ENCODE data around the gene FSTL4. TPM values are rescaled to one million over a fixed set of nuclear protein-coding genes. Genes with fewer than 3 reads are reported as not detected.
A peak's percentile ranks its signal among the peaks of the same experiment; 100 is the strongest.

Gene FSTL4
- total and polyA plus RNA-seq, 2 donors from 2014 or later: 0.09 to 4.0 TPM

DNA sequence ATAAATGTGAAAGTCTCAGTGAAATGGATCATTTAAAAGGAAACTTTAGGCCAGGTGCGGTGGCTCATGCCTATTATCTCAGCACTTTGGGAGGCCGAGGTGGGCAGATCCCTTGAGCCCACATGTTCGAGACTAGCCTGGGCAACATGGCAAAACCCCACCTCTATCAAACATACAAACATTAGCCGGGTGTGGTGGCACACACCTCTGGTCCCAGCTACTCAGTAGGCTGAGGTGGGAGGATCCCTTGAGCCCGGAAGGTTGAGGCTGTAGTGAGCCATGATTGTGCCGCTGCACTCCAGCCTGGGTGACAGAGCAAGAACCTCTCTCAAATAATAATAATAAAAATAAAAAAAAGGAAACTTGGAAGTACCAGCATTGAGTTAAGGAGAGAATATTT, 384.4 kb downstream of the FSTL4 start:
- Histone ChIP-seq H3K4me3 (ENCODE audit: low read length in 3 of 3) (no peak overlapping the region), H3K9ac (ENCODE audit: low read length in 3 of 3) (no peak overlapping the region), H3K4me1 (ENCODE audit: control insufficient read depth in 2 of 3, insufficient read depth in 2 of 3, low read depth in 1 of 3, low read length in 3 of 3) (peaks cover 0 to 6% (median 3%) of the 10 kb centered on the region in 3 donors), H3K27ac (ENCODE audit: low read depth in 2 of 2, low read length in 2 of 2) (no peak overlapping the region), H3K9me3 (ENCODE audit: control insufficient read depth in 2 of 3, insufficient read depth in 1 of 3, low read length in 3 of 3) (no peaks in the 10 kb centered on the region), H3K36me3 (ENCODE audit: control insufficient read depth in 2 of 3, insufficient read depth in 3 of 3, low read length in 3 of 3) (no peaks in the 10 kb centered on the region), H3K27me3 (ENCODE audit: control insufficient read depth, insufficient read depth, low read length) (no peaks in the 10 kb centered on the region)
- FAIRE-seq (no peak), DNase-seq (no peak)
- intact Hi-C loops (cut with DNase I): no loop called here
- TF ChIP-seq, protein P1, sequence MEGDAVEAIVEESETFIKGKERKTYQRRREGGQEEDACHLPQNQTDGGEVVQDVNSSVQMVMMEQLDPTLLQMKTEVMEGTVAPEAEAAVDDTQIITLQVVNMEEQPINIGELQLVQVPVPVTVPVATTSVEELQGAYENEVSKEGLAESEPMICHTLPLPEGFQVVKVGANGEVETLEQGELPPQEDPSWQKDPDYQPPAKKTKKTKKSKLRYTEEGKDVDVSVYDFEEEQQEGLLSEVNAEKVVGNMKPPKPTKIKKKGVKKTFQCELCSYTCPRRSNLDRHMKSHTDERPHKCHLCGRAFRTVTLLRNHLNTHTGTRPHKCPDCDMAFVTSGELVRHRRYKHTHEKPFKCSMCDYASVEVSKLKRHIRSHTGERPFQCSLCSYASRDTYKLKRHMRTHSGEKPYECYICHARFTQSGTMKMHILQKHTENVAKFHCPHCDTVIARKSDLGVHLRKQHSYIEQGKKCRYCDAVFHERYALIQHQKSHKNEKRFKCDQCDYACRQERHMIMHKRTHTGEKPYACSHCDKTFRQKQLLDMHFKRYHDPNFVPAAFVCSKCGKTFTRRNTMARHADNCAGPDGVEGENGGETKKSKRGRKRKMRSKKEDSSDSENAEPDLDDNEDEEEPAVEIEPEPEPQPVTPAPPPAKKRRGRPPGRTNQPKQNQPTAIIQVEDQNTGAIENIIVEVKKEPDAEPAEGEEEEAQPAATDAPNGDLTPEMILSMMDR (IDR thresholded peaks at IDR 0.05; ENCODE audit: borderline replicate concordance, extremely low read depth, insufficient read depth): no peak

- no peaks in the 10 kb centered on the region for H3K36me3 ChIP-seq (ENCODE audit: control insufficient read depth in 2 of 3, insufficient read depth in 3 of 3, low read length in 3 of 3)
- DNase-seq (no peak), FAIRE-seq (no peak)
- intact Hi-C loops (cut with DNase I): no loop called here
- TF ChIP-seq, protein P1 (IDR thresholded peaks at IDR 0.05; ENCODE audit: borderline replicate concordance, extremely low read depth, insufficient read depth): no peak
- no peak overlapping the region for H3K27ac ChIP-seq (ENCODE audit: low read depth in 2 of 2, low read length in 2 of 2)
- peaks cover 0 to 6% (median 3%) of the 10 kb centered on the region in 3 donors for H3K4me1 ChIP-seq (ENCODE audit: control insufficient read depth in 2 of 3, insufficient read depth in 2 of 3, low read depth in 1 of 3, low read length in 3 of 3)
- H3K9me3 ChIP-seq (ENCODE audit: control insufficient read depth in 2 of 3, insufficient read depth in 1 of 3, low read length in 3 of 3): no peaks in the 10 kb centered on the region
- no peak overlapping the region for H3K9ac ChIP-seq (ENCODE audit: low read length in 3 of 3)
- no peaks in the 10 kb centered on the region for H3K27me3 ChIP-seq (ENCODE audit: control insufficient read depth, insufficient read depth, low read length)
- H3K4me3 ChIP-seq (ENCODE audit: low read length in 3 of 3): no peak overlapping the region
Measured at GRCh38 chr5:133227082-133227481, 385.3 kb downstream of the FSTL4 start.

DNA sequence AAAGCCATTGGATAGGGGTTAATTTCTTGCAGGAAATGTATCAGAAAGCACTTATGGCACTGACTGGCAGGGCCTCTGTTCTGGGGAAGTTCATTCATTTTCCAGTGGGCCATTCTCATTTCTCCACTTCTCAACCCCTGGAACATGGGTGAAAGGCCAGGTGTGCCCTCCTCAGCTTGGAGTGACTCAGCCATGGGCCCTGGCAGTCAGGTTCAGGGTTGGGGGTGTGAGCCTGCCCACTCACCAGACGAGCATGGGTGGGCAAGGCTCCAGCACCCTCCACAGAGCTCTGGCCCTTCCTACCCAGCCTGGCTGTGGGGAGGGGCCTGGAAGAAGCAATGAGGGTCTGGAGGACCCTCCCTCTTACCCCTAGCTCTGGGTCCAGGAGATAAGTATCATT, 386.2 kb downstream of the FSTL4 start:
- no peaks in the 10 kb centered on the region for H3K9me3 ChIP-seq (ENCODE audit: control insufficient read depth in 2 of 3, insufficient read depth in 1 of 3, low read length in 3 of 3)
- no peak overlapping the region for H3K4me3 ChIP-seq (ENCODE audit: low read length in 3 of 3)
- no peak for DNase-seq
- FAIRE-seq: no peak
- H3K9ac ChIP-seq (ENCODE audit: low read length in 3 of 3): no peak overlapping the region
- H3K27me3 ChIP-seq (ENCODE audit: control insufficient read depth, insufficient read depth, low read length): no peaks in the 10 kb centered on the region
- TF ChIP-seq, protein P1 (IDR thresholded peaks at IDR 0.05; ENCODE audit: borderline replicate concordance, extremely low read depth, insufficient read depth): no peak
- H3K36me3 ChIP-seq (ENCODE audit: control insufficient read depth in 2 of 3, insufficient read depth in 3 of 3, low read length in 3 of 3): no peaks in the 10 kb centered on the region
- peak overlapping the region in 1 of 2 donors; percentile 23 for H3K27ac ChIP-seq (ENCODE audit: low read depth in 2 of 2, low read length in 2 of 2)
- intact Hi-C loops (cut with DNase I): no loop called here
- H3K4me1 ChIP-seq (ENCODE audit: control insufficient read depth in 2 of 3, insufficient read depth in 2 of 3, low read depth in 1 of 3, low read length in 3 of 3): peaks cover 0 to 6% (median 3%) of the 10 kb centered on the region in 3 donors

- no peak overlapping the region for H3K4me3 ChIP-seq (ENCODE audit: low read length in 3 of 3)
- H3K9me3 ChIP-seq (ENCODE audit: control insufficient read depth in 2 of 3, insufficient read depth in 1 of 3, low read length in 3 of 3): no peaks in the 10 kb centered on the region
- intact Hi-C loops (cut with DNase I): no loop called here
- TF ChIP-seq, protein P1 (IDR thresholded peaks at IDR 0.05; ENCODE audit: borderline replicate concordance, extremely low read depth, insufficient read depth): no peak
- H3K4me1 ChIP-seq (ENCODE audit: control insufficient read depth in 2 of 3, insufficient read depth in 2 of 3, low read depth in 1 of 3, low read length in 3 of 3): peaks cover 3 to 6% (median 3%) of the 10 kb centered on the region in 3 donors
- H3K9ac ChIP-seq (ENCODE audit: low read length in 3 of 3): no peak overlapping the region
- H3K27me3 ChIP-seq (ENCODE audit: control insufficient read depth, insufficient read depth, low read length): no peaks in the 10 kb centered on the region
- no peaks in the 10 kb centered on the region for H3K36me3 ChIP-seq (ENCODE audit: control insufficient read depth in 2 of 3, insufficient read depth in 3 of 3, low read length in 3 of 3)
- FAIRE-seq: no peak
- H3K27ac ChIP-seq (ENCODE audit: low read depth in 2 of 2, low read length in 2 of 2): peak overlapping the region in 1 of 2 donors; percentile 23
- DNase-seq: peak in 1 of 5 donors; percentile 38
Measured at GRCh38 chr5:133225671-133226152, 386.6 kb downstream of the FSTL4 start.
